Central memory CD8-positive, alpha-beta T cell (primary cell): ENCODE data around the gene KCNJ11.

Experiments used
- ATAC-seq: fragments of 150-1000 bp; cut with Tn5 transposase; replicated peaks from 2 replicates; pipeline ENCODE4 v1.10.0; 2022; ENCODE audit warnings: mild to moderate bottlenecking, moderate FRiP score, moderate number of reproducible peaks; ENCODE audit not compliant: poor library complexity, severe bottlenecking; ENCODE audit errors: extremely low read depth
- DNase-seq, 2 donors: peaks; one replicate each; pipeline ENCODE4 v3.0.0; 2021; ENCODE audit warnings: low spot score in 2 of 2
- H3K27ac Mint-ChIP-seq: one replicate; pipeline ENCODE4 v1.8.0; 2022; ENCODE audit warnings: low read depth, mild to moderate bottlenecking, moderate library complexity, mixed read lengths
- H3K27me3 Mint-ChIP-seq: one replicate; pipeline ENCODE4 v1.8.0; 2022; ENCODE audit warnings: mixed read lengths
- H3K36me3 Mint-ChIP-seq: one replicate; pipeline ENCODE4 v1.8.0; 2022; ENCODE audit warnings: mild to moderate bottlenecking, moderate library complexity, mixed read lengths; ENCODE audit not compliant: insufficient read depth
- H3K4me1 Mint-ChIP-seq: one replicate; pipeline ENCODE4 v1.8.0; 2022; ENCODE audit warnings: mixed read lengths
- H3K4me3 Mint-ChIP-seq: one replicate; pipeline ENCODE4 v1.8.0; 2022; ENCODE audit warnings: mild to moderate bottlenecking, moderate library complexity, mixed read lengths
- H3K9me3 Mint-ChIP-seq: one replicate; pipeline ENCODE4 v1.8.0; 2022; ENCODE audit warnings: mixed read lengths

KCNJ11 gene

DNA sequence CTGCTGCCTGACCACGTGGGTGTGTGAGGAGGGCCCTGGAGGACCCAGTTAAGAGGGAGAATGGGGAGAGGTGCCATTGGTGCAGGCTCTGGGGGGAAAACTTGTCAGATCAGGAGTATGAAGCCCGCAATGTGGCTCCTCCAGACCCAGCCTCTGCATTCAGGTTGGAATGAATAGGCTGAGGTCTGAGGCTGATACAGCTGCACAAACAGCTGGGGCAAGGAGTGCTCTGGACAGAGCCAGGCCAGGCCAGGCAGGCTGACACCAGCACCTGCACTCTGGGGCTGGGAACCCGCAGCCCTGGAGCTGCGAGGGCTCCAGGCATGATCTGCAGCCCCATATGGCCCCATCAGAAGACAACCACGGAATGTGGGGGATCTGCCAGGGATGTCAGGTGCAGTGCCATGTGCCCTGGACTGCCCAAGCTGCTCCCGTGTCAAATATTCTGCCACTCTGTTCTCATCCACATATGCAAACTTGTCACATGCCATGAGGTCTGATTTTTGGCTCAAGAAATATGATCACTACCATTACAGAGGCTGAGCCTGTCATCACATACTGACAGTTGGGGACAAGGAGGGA lies 27.2 kb upstream of the KCNJ11 start:
- Mint-ChIP-seq H3K36me3 (no peaks in the 10 kb centered on the region), H3K9me3 (no peaks in the 10 kb centered on the region), H3K27me3 (peaks cover 81% of the 10 kb centered on the region), H3K4me1 (no peaks in the 10 kb centered on the region), H3K4me3 (no peak overlapping the region), H3K27ac (no peak overlapping the region)
- no peak for DNase-seq
- ATAC-seq, result no peak

DNA sequence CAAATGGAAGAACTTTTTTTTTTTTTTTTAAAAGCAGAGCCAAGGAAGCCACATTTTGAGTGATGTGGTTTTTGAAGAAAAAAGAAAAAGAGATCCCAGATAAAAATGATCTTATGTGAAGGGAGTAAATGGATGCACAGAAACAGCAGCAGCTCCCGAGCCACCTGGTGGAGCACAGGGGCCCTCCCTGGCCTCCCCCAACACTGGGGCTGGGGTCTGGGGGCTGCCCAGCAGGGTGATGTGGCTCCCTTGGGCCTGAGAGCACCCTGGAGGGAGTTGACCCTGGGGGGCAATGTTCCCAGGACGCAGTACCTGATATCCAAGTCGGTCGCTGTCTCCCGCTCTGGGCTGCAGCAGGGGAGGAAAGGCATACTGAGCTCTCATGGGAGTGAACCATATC lies 26.5 kb upstream of the KCNJ11 start:
- DNase-seq (no peak), ATAC-seq (no peak)
- no peak overlapping the region for H3K27ac Mint-ChIP-seq
- no peak overlapping the region for H3K4me3 Mint-ChIP-seq
- peaks cover 75% of the 10 kb centered on the region for H3K27me3 Mint-ChIP-seq
- no peaks in the 10 kb centered on the region for H3K9me3 Mint-ChIP-seq
- H3K4me1 Mint-ChIP-seq, result no peaks in the 10 kb centered on the region
- H3K36me3 Mint-ChIP-seq, result no peaks in the 10 kb centered on the region

DNA sequence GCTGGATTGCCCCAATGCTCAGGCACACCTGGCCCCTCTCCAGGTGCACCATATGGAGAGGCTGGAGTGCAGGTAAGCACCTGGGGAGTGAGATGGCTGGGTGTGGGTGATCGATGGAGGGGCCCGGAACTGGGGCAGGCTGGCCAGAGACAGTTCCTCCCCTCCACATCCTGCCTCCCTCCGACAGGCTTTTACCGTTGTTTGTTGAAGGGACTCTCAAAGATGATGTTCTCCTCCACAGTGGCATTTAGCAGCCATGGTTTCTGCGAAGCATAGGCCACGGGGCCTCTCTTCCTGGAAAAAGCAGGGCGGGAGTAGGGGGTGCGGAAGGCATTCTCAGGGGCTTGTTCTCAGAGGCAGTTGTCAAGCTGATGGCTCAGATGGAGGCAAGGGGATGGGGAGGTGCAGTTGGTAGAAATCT lies 25.9 kb upstream of the KCNJ11 start:
- peaks cover 69% of the 10 kb centered on the region for H3K27me3 Mint-ChIP-seq
- ATAC-seq (no peak), DNase-seq (no peak)
- no peaks in the 10 kb centered on the region for H3K9me3 Mint-ChIP-seq
- no peaks in the 10 kb centered on the region for H3K4me1 Mint-ChIP-seq
- no peak overlapping the region for H3K4me3 Mint-ChIP-seq
- H3K27ac Mint-ChIP-seq, result no peak overlapping the region
- peaks cover 1% of the 10 kb centered on the region for H3K36me3 Mint-ChIP-seq

DNA sequence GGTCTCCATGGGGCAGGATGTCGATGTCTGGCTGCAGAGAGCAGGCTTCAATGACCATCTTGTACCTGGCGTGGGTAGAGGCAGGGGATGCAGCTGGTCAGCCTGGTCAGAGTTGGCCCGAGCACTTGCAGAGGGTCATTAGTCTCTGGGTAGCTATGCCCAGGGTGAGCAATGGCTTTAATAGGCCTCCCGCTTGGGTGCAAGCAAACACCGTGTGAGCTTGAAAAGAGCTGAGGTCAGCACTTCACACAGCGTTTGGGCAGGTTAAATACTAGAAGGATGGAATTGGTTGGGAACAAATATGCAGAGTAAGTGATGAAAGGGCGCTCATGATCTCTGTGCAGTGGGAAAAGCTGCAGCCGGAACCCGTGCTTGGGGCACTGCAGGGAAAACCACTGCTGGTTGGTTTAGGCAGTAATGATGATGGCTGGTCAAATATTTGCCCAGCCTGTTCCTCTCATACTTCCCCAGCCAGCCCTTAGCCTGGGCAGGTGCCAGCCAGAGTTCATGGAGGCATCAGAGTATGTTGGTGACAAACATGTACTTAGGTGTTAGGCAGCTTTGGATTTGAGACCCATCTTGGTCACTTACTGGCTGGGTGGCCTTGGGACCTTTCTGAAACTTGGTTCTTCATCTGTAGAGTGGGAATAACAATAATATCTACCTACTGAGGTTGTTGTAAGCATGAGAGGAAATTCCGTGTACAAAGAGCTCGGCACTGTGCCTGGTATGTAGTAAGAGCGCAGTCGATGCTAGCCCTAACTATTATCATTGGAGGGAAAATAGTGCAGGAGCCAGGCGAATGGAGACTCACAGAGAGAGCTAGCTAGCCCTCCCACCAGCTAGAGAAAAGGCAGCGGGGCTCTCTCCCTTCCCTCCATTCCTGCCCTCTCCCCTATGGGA lies 25.2 kb upstream of the KCNJ11 start:
- Mint-ChIP-seq H3K4me1 (no peaks in the 10 kb centered on the region), H3K27ac (no peak overlapping the region), H3K4me3 (no peak overlapping the region), H3K27me3 (peaks cover 62% of the 10 kb centered on the region), H3K9me3 (no peaks in the 10 kb centered on the region), H3K36me3 (peaks cover 1% of the 10 kb centered on the region)
- ATAC-seq, result no peak
- no peak for DNase-seq

DNA sequence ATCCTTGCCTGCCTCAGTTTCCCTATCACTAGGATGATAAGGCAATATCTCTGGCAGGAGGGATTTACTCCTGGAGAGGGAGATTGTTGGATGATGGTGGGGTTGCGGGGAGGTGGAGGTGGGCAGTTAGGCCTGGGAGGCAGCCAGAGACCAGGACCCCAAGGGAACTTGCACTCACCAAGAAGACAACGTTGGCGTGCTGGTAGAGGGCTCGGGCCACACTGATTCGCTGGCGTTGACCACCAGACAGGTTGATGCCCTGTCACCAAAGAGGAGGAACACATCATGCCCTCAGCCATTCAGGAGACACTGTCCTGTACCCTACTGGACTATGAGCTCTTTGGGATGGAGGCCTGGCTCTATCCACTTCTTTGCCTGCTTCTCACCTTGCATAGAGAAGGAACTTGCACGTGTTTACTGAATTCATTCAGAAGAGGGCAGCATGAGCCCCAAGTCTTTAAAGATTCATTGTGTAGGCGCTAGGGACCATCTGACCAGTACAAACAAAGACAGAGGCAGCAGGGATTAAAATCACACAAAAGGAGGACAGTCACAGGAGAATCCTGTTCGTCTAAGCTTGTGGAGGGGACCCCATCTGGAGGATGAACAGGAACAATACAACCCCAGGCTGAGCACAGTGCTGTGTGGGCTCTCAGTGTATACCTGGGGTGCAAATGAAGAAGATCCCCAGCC lies 24.2 kb upstream of the KCNJ11 start:
- Mint-ChIP-seq H3K4me3 (no peak overlapping the region), H3K4me1 (no peaks in the 10 kb centered on the region), H3K36me3 (peaks cover 1% of the 10 kb centered on the region), H3K27ac (no peak overlapping the region), H3K27me3 (peaks cover 52% of the 10 kb centered on the region), H3K9me3 (no peaks in the 10 kb centered on the region)
- ATAC-seq, result no peak
- no peak for DNase-seq

DNA sequence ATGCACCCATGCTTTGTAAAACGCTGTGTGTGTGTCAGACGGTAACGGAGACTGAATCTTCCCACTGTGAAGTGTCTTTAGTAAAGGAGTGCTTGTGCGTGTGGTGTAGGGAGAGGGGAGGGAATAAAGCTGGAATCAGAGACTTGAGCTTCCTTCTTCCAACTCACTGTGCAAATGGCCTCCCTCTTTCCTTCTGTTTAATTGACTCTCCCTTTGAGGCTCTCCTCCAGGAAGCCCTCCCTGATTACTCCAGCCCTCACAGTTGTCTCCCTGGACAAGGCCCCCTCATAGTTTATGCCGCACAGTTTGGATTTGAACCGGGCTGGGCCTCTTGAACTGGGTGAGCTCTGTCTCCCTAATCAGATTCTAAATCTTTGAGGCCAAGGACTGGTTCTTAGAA lies 23.0 kb upstream of the KCNJ11 start:
- Mint-ChIP-seq H3K27ac (no peak overlapping the region), H3K4me3 (no peak overlapping the region), H3K9me3 (no peaks in the 10 kb centered on the region), H3K27me3 (peaks cover 40% of the 10 kb centered on the region), H3K4me1 (no peaks in the 10 kb centered on the region), H3K36me3 (peaks cover 1% of the 10 kb centered on the region)
- DNase-seq, result no peak
- ATAC-seq, result no peak

DNA sequence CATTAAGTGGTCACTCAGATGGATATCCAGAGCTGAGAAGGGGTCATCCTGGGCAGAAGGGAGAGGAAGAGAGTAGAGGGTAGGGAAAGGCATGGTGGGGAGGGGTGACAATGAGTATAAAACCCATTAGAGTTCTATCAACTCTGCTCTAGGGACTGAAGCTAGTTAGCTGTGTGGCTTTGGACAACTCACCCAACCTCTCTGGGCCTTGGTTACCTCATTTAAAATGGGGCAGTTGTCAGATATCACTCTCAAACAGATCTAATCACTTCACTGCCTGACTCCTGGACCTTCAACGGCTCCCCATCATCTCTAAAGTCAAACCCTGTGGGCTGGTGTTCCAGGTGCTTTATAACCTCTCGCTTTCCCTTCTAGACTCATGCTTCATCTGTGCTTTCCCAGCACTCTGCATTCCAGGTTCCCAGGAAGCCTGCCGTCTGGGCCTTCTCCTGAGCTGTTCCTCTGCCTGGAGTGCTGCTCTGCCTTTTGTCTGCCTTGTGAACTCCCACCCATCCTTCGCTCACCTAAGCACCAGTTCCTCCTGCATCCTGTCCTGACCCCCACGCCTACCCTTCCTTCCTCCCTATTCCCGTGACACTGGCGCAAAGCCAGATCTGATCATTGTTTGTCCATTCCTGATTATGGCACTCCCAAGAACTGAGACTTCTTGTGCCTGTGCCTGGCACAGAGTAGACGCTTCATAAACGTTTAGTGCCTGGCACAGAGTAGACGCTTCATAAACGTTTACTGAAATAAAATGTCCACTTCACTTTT lies 22.3 kb upstream of the KCNJ11 start:
- H3K4me3 Mint-ChIP-seq, result no peak overlapping the region
- H3K36me3 Mint-ChIP-seq, result peaks cover 1% of the 10 kb centered on the region
- H3K27me3 Mint-ChIP-seq, result peaks cover 33% of the 10 kb centered on the region
- no peak overlapping the region for H3K27ac Mint-ChIP-seq
- no peak for DNase-seq
- H3K9me3 Mint-ChIP-seq, result no peaks in the 10 kb centered on the region
- no peak for ATAC-seq
- no peaks in the 10 kb centered on the region for H3K4me1 Mint-ChIP-seq

DNA sequence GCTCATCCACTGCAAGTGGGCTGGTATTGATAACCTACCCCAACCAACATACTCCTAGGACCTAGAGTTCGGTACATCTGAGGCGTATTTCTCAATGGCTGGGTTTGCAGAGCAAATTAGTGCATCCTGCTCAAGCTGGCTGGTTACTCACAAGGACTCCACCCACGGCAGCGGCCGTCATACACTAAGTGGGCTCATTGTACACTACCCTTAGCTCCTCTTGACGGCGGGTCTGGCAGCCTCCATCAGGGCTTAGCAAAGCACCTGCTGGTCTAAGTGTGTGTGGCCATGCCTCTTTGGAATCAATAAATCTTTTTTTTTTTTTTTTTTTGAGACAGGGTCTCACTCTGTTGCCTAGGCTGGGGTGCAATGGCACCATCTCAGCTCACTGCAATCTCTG lies 20.2 kb upstream of the KCNJ11 start:
- no peak for ATAC-seq
- Mint-ChIP-seq H3K27me3 (peaks cover 18% of the 10 kb centered on the region), H3K27ac (no peak overlapping the region), H3K4me1 (no peaks in the 10 kb centered on the region), H3K36me3 (peaks cover 1% of the 10 kb centered on the region), H3K9me3 (no peaks in the 10 kb centered on the region), H3K4me3 (no peak overlapping the region)
- DNase-seq, result no peak

DNA sequence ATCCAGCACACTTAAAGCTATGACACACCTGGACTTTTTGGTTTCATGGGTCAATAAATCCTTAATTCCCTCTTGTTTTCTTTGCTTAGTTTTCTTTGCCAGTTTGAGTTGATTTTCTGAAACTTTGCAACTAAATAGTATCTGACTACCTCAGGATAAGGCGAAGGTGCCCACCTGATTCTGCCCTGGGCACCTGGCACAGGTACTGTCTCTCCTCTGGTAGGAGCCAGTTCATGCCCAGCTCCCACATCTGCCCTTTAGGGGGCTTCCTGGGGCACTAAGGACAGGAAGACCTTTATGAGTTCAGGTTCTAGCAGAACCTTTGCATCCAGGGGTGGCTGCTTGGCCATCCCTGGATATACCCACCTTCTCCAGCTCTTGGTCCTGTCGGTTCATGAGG lies 19.6 kb upstream of the KCNJ11 start:
- Mint-ChIP-seq H3K27me3 (peaks cover 12% of the 10 kb centered on the region), H3K4me3 (no peak overlapping the region), H3K27ac (no peak overlapping the region), H3K4me1 (no peaks in the 10 kb centered on the region), H3K36me3 (peaks cover 1% of the 10 kb centered on the region), H3K9me3 (no peaks in the 10 kb centered on the region)
- ATAC-seq (no peak), DNase-seq (no peak)

DNA sequence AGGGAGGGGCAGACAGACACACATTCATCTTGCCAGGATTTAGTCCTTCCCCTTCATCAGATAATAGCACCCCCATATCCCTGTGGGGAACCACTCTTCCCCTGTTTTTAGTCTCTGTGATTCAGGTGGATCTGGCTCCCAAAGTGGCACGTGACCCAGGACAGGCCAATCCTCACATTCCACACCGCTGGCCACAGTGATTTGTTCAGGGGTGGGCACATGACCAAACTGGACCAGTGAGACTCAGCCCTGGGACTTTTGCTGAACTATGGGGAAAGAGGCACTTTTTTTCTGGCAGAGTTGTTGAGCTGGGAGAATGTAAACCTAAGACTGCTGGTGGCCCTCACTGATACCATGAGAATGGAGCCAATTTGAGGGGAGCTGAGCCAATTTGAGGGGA lies 19.1 kb upstream of the KCNJ11 start:
- ATAC-seq, result no peak
- Mint-ChIP-seq H3K27me3 (peaks cover 7% of the 10 kb centered on the region), H3K4me3 (no peak overlapping the region), H3K9me3 (no peaks in the 10 kb centered on the region), H3K27ac (no peak overlapping the region), H3K4me1 (no peaks in the 10 kb centered on the region), H3K36me3 (peaks cover 1% of the 10 kb centered on the region)
- DNase-seq, result no peak

DNA sequence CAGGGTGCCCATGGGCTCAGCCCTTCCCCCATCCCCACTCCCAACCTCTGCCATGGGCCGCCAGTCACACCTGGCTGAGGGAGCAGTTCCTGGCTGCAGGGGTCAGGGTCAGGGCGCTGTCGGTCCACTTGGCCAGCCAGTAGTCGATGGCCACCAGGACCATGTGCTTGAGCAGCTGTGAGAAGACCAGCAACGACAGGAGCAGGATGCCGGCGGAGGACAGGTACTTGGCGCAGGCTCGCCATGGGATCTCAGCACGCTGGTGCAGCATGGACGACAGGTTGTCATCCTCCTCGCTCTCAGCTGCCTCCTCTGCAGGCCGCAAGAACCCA lies 18.3 kb upstream of the KCNJ11 start:
- Mint-ChIP-seq H3K4me3 (no peak overlapping the region), H3K27me3 (no peaks in the 10 kb centered on the region), H3K27ac (no peak overlapping the region), H3K4me1 (no peaks in the 10 kb centered on the region), H3K36me3 (peaks cover 1% of the 10 kb centered on the region), H3K9me3 (no peaks in the 10 kb centered on the region)
- ATAC-seq (no peak), DNase-seq (no peak)

DNA sequence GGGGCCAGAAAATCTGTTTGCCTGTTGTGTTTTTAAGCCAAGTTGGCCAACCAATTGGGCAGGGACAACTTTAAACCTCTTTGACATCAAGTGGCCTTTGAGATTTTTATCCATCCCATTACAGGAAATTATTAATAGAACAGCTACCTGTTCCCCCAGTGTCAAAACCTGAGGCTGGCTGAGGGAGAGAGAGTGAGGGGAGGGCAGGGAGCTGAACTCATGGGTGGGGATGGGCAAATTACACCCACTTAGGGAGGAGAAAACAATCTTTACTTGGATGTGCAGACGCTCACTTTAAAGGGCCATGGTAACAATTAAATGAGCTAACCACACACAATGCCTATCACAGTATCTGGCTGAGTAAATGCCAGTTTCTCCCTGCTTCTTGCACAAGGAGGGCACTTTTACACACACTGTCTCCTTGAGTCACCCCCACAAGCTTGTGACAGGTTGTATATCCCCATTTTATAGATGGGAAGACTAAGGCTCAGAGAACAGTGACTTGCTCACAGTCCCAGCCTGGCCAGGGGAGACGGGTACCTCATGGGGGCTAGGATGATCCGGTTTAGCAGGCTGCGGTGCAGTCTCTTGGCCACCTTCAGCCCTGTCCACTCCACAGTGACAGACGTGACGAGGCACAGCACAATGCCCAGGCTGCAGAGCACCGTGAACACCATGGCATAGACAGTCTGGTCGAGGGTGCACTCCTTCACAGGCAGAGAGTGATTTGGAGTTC lies 17.8 kb upstream of the KCNJ11 start:
- H3K4me3 Mint-ChIP-seq, result no peak overlapping the region
- DNase-seq (no peak), ATAC-seq (no peak)
- H3K27me3 Mint-ChIP-seq, result no peaks in the 10 kb centered on the region
- peaks cover 1% of the 10 kb centered on the region for H3K36me3 Mint-ChIP-seq
- no peaks in the 10 kb centered on the region for H3K4me1 Mint-ChIP-seq
- no peak overlapping the region for H3K27ac Mint-ChIP-seq
- H3K9me3 Mint-ChIP-seq, result no peaks in the 10 kb centered on the region
